RCC 7860 (cell line): Measurements from ENCODE around the gene NAV3.
"Not testable (repeated sequence)": the region's sequence is repeated elsewhere in the genome, so short reads cannot be mapped to it uniquely, and the experiment has no call there.

Source experiments
- DNase-seq: peaks from one replicate; pipeline ENCODE4 v3.0.0-alpha.2; 2015; ENCODE audit warnings: low spot score
- FAIRE-seq: peaks from 2 replicates; lab custom pipeline; 2012; peaks lifted over from hg19 to GRCh38; lab: Jason Lieb, UNC

NAV3 gene

DNA sequence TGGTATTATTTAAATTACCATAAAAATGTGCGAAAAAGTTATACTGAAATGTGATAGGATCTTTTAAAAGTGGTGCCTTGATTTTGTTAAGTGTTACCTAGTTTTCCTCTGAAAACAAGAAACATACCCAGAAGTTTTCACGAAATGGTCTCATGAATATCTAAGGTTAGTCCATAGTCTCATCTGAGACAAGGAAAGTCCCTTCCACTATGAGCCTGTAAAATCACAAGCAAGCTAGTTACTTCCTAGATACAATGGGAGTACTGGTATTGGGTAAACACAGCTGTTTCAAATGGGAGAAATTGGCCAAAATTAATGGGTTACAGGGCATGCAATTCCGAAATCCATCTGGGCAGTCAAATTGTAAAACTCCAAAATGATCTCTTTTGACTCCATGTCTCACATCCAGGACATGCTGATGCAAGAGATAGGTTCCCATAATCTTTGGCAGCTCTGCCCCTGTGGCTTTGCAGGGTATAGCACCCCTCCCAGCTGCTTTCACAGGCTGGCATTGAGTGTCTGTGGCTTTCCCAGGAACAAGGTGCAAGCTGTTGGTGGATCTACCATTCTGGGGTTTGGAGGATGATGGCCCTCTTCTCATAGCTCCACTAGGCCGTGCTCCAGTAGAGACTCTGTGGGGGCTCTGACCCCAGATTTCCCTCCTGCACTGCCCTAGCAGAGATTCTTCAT lies 271.4 kb downstream of the NAV3 start:
- FAIRE-seq = no peak
- no peak for DNase-seq

DNA sequence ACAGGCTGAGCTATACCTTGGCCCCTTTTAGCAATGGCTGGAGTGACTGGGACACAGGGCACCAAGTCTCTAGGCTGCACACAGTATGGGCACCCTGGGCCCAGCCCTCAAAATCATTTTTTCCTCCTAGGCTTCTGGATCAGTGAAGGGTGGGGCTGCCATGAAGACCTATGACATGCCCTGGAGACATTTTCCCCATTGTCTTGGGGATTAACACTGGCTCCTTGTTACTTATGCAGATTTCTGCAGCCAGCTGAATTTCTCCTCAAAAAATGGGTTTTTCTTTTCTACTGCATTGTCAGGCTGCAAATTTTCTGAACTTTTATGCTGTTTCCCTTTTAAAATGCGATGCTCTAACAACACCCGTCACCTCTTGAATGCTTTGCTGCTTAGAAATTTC lies 272.1 kb downstream of the NAV3 start:
- not testable (repeated sequence) for FAIRE-seq, DNase-seq

DNA sequence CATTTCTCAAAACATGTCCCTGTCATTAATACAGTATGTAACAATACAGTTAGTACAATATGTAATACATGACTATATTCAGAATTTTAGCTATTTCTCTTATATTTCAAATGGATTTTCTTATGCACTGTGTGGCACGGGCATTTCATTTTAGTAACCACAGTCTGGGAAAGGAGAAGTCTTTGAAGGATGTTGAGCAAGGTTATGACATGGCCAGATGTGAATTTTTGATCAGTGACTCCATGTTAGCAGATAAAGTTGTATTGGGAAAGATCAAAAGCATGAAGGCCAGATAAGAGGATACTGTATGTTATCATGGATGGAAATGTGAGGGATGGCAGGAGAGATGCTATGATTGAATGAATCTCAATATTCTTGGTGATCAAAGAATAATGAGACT lies 285.2 kb downstream of the NAV3 start:
- FAIRE-seq (no peak), DNase-seq (no peak)

DNA sequence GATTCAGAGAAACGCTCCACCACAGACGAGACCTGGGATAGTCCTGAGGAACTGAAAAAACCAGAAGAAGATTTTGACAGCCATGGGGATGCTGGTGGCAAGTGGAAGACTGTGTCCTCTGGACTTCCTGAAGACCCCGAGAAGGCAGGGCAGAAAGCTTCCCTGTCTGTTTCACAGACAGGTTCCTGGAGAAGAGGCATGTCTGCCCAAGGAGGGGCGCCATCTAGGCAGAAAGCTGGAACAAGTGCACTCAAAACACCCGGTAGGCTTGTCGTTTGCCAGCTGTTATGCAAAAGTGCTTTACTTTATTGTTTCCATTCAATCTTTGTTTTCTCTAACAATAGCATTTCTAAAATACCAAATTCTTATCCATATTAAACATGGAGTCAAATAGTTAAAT lies 287.3 kb downstream of the NAV3 start:
- FAIRE-seq = no peak

DNA sequence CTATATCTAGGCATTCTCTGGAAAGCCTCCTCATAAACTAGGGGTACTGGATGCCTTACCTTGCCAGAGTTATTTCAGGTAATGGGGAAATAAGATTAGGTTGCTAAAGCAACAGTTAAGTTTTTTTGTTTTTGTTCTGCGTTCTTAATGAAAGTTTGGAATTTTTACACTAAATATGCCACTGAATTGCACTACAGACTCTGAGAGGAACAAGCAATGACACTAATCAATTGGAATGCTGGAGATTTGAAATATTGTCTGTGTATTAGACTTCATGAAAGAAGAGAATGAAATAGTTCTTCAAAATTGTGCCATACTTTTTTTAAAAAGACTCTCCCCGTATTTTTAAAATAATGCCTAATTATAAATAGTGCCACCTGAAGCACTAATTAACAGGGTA lies 287.8 kb downstream of the NAV3 start:
- FAIRE-seq (no peak), DNase-seq (no peak)

More for the DNA sequence above, 287.3 kb downstream of the NAV3 start:
- DNase-seq = no peak

DNA sequence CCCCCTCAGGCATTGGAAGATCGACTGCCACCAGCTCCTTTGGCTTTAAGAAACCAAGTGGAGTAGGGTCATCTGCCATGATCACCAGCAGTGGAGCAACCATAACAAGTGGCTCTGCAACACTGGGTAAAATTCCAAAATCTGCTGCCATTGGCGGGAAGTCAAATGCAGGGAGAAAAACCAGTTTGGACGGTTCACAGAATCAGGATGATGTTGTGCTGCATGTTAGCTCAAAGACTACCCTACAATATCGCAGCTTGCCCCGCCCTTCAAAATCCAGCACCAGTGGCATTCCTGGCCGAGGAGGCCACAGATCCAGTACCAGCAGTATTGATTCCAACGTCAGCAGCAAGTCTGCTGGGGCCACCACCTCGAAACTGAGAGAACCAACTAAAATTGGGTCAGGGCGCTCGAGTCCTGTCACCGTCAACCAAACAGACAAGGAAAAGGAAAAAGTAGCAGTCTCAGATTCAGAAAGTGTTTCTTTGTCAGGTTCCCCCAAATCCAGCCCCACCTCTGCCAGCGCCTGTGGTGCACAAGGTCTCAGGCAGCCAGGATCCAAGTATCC lies 288.7 kb downstream of the NAV3 start:
- no peak for FAIRE-seq
- DNase-seq = no peak

DNA sequence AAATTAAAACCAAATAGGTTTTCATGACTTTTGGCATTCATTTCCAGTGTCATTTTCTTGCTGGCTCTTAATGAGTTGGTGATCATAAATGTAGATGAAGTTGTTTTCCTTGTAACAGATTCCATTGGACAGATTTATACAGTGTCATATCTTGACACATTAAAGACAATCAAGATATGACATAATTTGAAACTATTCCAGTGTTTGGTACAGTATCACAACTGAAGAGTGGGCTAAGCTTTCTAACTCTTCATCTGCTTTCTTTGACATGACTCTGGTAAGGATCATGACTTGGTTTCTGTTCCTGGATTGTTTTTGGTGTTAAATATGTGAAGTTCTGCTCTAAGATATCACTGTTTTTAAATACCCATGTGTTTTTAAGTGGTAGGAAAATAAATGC lies 289.6 kb downstream of the NAV3 start:
- FAIRE-seq (no peak), DNase-seq (no peak)

DNA sequence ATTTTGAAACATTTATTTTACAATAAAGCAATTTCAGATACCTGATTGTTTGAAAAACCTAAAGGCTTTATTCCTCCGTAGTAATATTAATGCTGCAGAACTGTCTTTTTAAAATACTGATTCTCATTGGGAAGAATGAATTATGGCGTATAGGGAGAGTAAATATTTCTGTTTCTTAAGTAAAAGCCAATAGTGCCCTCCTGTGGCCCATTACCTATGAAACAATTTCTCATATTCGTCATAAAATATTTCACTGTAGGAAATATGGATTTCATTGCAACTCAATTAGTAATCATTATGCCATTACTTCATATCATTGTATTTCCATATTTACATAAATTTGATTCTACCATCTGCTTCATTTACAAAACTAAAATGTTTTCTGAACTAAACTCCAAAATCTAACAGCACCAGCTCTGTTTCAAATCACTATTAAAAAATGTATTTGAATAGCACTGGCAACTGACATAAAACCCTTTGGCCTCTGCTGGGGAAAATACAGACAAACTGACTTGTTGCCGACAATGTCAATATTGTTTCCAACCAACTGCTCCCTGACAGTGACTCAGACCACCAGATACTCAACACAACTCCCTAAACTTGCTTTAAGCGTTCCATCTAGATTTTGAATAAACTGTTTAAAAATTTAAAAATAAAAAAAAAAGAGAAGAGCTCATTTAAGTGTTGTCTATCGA lies 290.3 kb downstream of the NAV3 start:
- FAIRE-seq (no peak), DNase-seq (no peak)

DNA sequence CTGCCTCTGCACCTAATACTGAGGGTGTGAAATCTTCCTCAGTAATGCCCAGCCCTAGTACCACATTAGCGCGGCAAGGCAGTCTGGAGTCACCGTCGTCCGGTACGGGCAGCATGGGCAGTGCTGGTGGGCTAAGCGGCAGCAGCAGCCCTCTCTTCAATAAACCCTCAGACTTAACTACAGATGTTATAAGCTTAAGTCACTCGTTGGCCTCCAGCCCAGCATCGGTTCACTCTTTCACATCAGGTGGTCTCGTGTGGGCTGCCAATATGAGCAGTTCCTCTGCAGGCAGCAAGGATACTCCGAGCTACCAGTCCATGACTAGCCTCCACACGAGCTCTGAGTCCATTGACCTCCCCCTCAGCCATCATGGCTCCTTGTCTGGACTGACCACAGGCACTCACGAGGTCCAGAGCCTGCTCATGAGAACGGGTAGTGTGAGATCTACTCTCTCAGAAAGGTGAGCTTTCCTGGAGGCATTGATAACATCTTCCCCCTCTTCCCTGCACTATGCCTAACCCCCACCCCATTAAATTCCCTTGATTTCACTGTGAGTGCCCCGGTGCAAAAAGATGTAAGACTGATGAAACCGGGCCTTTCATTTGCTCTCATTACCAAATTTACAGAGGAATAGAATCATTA lies 291.4 kb downstream of the NAV3 start:
- FAIRE-seq = no peak

DNA sequence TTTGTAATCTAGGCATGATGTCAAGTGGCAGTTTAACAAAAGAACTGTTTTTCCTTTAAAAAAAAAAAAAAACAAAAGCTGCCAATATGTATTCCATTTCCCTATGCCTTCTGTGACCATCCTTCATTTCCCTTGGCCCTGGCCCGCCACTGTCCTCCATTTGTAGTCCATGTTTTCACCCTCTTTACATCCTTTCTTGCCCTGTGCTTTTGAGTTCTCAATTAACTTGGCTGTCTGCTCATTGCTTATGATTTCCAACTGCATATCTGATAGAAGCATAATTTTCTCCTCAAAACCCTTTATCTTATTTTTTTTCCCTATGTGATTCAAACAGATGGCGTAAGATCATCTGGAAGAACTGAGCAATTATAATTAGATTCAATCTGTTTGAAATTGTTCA lies 297.5 kb downstream of the NAV3 start:
- no peak for DNase-seq
- FAIRE-seq = no peak

More for the DNA sequence above, 291.4 kb downstream of the NAV3 start:
- DNase-seq = no peak

DNA sequence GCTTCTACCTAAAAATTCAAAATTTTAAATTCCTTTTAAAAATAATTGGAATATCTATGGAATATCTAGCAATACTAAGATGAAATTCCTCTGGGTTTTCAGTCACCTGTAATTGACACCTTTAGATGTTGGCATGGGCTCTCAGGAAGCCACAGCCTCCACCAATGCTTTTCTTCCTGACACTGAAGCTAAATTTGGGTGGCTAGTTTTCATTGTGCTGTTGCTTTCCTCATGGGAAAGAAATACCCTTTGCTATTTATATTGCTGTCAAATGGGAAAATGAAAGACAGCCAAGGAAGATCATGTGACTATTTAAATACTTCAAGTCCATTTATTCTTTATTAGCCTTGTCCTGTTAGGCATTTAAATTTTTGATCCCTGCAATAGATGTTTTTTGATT lies 313.0 kb downstream of the NAV3 start:
- DNase-seq = no peak
- no peak for FAIRE-seq

DNA sequence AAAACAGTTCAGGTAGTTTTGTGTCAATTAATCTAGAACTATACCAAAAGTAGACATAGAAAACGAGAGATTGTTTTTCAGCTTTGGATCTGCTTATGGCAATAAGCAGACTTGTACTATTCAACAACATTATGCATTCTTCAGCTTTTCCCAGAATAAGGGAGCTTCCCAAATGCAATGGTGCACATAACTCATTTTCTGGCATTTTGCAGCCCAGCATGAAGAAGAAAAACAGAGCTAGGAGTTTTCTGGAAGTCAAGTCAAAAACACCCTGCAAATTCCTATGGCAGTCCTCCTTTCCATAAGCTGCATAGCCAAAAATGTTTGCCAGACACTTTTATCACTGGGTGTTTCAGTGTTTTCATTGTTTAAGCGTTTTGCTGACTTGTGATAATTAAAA lies 314.7 kb downstream of the NAV3 start:
- FAIRE-seq = no peak

DNA sequence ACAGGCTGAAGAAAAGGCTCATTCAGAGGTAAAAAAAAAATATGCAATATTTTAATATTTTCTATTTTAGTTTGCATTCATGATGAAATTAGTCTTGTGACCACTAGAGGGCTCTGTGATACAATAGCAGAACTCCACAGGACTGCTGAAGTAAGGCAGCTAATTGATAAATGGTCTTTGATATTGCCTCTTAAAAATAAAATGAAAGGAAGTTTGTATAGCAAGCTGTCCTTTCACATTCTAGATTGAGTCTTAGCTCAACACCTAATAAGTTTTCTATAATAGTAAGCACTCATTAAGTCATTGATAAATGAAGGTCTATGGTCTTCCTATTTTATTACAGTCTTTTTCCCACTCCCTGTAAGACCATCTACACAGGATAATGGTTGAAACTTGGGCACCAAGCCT lies 315.7 kb downstream of the NAV3 start:
- DNase-seq (no peak), FAIRE-seq (peak; percentile 68)

More for the DNA sequence above, 314.7 kb downstream of the NAV3 start:
- DNase-seq = no peak

DNA sequence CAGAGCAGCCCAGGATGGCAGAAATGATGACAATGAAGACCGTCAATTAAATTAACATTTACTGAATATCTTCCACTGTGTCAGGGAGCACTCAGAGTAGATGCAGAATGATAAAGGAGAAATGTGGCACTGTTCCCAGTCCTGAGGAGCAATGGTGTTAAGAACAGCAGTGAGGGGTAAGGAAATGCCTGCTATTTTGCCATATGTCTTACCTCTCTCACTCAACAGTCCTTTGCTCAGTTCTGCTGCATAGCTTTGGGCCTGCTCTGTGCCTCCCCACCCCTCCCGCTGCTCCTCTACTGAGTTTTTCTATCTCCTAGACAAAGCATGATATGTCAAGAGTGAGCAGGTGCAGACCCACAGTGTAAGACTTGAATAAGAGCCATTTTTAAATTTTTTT lies 318.8 kb downstream of the NAV3 start:
- no peak for FAIRE-seq
- DNase-seq = no peak

DNA sequence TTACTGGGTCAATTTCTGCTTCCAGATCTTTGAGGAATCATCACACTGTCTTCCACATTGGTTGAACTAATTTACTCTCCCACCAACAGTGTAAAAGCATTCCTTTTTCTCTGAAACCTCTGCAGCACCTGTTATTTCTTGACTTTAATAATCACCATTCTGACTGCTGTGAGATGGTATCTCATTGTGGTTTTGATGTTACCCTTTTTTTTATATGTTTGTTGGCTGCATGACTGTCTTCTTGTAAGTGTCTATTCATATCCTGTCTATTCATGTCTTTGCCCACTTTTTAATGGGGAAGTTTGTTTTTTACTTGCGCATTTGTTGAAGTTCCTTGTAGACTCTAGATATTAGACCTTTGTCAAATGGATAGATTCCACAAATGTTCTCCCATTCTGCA lies 324.9 kb downstream of the NAV3 start:
- no peak for FAIRE-seq
- DNase-seq = no peak

DNA sequence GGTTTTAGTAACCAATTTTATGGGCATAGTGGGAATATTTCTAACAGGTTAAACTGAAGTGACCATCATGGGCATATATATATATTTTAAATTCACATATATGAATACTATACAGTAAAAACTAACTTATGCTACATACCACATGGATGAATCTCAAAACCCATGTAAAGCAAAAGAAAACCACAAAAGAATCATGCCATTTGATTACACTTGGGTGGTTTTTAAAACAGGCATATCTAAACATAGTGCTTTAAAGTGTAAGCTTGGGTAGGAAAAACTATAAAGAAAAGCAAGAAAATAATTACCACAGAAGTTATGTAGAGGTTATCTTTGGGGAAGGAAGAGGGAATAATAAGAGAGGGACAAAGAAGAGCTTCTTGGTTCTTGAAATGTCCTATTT lies 326.1 kb downstream of the NAV3 start:
- no peak for DNase-seq
- FAIRE-seq = no peak

DNA sequence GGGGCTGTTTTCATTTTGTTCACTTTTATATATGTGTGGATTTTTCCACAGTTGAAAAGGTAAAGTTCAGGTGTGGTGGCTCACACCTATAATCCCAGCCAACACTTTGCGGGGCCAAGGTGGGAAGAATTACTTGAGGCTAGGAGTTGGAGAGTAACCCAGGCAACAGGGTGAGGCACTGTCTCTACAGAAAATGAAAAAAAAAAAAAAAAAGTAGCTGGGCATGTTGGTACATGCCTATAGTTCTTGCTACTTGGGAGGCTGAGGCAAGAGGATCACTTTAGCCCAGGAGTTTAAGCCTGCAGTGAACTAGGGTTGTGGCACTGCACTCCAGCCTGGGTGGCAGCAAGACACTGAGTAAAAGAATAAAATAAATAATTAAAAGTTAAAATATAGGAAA lies 326.5 kb downstream of the NAV3 start:
- DNase-seq = no peak

DNA sequence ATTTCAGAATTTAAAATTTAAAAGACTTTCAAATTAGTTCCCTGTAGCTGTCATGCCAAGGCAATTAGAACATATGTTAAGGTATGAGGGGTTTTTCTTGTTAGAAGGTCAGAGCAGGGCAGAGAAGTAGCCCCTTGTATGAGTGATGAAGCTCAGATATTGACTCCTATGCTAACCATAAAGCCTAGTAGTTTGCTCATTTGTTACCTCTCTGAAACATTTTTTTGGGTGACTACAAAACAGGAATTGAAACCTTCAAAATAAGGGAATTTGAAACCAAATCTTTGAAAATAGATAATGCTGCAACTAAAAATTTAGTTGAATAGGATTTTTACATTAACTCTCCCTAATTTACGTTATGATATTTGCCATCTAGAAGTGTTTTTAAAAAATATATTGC lies 333.5 kb downstream of the NAV3 start:
- no peak for DNase-seq
- no peak for FAIRE-seq

More for the DNA sequence above, 326.5 kb downstream of the NAV3 start:
- FAIRE-seq = no peak

DNA sequence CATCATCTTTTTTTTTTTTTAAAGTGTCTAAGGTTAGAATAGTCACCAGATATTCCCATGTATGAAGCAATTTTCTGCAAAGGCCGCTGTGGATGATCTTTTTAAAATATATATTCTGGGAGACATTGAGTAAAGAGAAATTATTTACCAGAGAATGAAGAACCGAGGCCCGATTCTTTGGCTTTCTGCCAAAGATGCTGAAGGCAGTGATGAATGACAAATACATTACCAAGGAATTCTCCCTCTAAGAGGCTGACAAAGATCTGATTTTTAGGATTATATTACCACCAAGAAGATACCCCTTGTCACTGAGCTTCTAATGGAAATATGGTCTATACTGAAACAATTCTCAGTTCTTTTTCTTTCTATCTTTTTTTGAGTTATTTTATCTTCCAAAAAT lies 336.8 kb downstream of the NAV3 start:
- DNase-seq (no peak), FAIRE-seq (no peak)

DNA sequence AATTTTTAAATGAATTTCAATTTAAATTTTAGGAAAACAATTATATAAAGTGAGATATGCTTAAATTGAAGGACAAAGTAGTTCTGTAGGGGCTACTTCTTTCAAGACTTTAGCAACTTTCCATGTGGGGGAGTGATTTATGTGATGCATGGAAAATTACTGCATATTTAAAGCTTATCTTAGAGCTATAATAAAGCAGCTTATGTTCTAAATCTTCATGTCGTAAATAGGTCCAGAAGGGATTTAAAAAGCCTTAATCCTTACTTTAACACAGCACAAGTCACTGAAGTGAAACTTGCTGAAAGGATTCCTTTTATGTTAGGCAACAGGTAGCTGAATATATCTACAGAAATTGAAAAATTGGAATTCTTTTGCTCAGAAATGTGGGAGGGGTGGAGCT lies 340.4 kb downstream of the NAV3 start:
- DNase-seq (no peak), FAIRE-seq (no peak)

DNA sequence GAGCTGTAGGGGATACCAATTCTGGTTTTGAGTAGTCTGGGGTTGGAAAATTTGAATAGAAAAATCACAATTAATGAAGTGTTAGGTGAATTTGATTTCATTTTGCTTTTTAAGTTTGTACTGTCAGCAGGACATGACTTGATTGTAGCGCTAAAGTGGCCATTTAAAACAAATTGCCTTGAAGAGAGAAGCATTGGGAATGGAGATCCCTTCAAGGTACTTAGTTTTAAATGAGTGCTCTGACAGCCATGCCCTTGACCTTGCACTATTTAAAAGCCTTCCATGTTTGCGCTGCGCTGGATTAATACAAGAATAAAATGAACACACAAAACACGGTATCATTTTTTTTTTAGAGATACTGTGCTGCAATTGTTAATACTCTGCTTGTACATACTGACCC lies 345.9 kb downstream of the NAV3 start:
- FAIRE-seq = no peak
- no peak for DNase-seq

DNA sequence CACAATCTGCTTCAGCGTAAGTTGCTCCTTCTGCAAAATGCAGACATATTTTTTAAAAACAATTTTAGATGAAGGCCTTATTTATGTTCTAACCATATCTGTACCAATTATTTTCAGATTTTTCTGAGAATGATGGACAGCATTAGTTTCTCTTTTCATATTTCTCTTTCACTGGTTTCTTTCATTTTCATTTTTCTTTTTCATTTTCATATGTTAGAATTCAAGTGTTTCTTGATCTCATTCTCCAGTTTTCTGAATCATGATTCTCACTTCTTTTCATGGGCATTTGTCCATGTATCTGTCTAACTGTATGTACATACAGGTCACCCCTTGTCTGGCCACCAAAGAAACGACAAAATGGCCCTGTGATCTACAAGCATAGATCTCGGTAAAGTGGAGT lies 346.6 kb downstream of the NAV3 start:
- DNase-seq (no peak), FAIRE-seq (no peak)
